Measurements from ENCODE around the gene TRIM27.
"Not testable (repeated sequence)": the region's sequence is repeated elsewhere in the genome, so short reads cannot be mapped to it uniquely, and the experiment has no call there.

The TRIM27 gene

DNA sequence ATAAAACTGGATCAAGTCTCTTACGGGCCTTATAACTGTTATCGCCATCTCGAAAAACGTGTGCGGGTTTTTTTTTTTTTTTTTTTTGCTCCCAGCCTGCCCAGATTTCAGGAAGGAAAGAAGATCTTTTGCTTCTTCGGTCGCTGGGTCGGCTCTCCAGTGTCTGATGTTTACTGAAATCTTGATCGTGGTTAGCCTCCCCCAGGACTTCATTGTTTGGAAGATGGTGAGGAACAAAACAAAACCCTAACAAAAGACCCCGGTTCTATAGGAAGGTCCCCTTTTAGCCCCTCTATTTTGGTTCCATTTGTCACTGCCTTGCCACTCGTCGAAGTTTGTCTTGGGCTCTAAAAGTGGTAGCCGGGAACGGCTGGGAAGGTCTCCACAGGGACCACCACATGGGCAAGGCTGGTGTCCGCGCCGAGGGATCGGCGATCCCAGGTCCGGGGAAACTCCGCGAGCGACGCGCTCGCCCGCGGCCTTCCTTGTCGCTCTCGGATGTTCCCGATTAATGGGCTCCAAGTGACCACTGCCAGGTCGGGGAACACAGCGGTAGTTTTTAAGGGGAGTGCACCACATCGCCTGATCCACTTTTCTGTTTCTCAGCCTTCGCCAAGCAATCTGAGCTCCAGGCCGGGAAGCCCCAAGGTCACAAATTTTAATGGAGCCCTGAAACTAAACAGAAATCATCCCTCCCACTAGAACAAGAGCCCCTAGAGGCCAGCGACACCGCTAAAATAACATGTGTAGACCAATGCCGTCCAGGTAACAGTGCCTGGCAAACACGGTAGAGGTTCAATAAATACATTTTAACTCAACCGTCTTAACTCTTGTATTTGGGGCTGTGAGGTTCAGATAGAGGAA lies 27.0 kb downstream of the TRIM27 start:
- DNase-seq (ENCODE audit: low spot score), result peak; percentile 68

GRCh38 chr6:28895131-28895812 lies 28.5 kb downstream of the TRIM27 start:
- DNase-seq (ENCODE audit: low spot score), result peak; percentile 95

- no peak for DNase-seq (ENCODE audit: low spot score)
Observed at GRCh38 chr6:28893172-28893799, 30.5 kb downstream of the TRIM27 start.

- no peak for DNase-seq (ENCODE audit: low spot score)
Observed at GRCh38 chr6:28892525-28892924, 31.3 kb downstream of the TRIM27 start.

GRCh38 chr6:28887796-28888496 lies 35.8 kb downstream of the TRIM27 start:
- no peak for DNase-seq (ENCODE audit: low spot score)

DNA sequence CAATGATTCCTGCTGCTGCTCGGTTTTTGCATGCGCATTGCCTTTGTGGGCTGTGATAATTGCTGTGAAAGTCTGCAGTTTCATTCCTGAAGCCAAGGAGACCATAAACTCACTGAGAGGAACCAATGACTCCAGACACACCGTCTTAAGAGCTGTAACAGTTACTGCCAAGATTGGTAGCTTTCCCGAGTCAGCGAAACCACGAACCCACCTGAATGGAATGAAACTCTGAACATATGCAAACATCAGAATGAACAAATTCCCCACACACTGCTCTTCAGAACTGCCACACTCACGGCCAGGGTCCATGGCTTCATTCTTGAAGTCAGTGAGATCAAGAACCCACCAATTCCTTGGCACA lies 37.7 kb downstream of the TRIM27 start:
- no peak for DNase-seq (ENCODE audit: low spot score)

DNA sequence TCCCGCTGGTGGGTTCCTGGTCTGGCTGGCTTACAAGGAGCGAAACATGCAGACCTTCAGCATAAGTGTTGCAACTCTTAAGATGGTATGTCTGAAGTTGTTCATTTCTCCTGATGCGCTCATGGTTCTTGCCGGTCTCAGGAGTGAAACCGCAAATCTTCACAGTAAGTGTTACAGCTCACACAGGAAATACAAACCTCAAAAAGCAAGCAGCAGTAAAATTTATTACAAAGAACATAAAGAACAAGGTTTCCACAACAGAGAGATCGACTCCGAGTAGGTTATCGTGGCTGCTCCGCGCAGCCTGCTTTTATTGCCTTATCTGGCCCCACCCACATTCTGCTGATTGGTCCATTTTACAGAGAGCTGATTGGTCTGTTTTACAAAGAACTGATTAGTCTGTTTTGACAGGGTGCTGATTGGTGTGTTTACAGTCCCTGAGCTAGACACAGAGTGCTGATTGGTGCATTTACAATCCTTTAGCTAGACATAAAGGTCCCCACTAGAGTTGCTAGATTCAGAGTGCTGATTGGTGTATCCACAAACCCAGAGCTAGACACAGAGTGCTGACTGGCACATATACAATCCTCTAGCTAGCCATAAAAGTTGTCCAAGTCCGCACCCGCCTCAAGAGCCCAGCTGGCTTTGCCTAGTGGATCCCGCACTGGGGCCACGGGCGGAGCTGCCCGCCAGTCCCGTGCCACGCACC lies 39.2 kb downstream of the TRIM27 start:
- DNase-seq (ENCODE audit: low spot score), result peak; percentile 85

GRCh38 chr6:28880894-28881780 lies 42.6 kb downstream of the TRIM27 start:
- peak; percentile 40 for DNase-seq (ENCODE audit: low spot score)

GRCh38 chr6:28880519-28880893 lies 43.3 kb downstream of the TRIM27 start:
- DNase-seq (ENCODE audit: low spot score), result no peak

DNA sequence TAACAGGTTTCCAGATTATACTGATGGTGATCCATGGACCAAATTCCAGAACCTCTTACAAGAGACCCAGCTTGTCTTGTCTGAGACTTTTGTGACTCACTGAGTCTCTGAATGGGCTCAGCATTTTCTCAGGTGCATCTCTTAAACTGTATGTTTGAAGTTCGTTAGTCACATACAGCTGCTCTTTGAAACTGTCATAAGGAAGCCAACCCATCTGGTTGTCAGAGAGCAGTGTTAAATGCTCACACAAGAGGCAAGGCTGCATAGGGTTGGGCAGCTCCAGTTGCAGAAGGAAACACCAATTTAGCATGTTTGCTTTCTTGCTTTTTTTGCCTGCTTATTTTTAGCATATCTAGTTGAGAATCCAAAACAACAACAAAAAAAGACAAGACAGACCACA lies 47.1 kb downstream of the TRIM27 start:
- no peak for DNase-seq (ENCODE audit: low spot score)

GRCh38 chr6:28875191-28875747 lies 48.5 kb downstream of the TRIM27 start:
- no peak for DNase-seq (ENCODE audit: low spot score)

- not testable (repeated sequence) for DNase-seq (ENCODE audit: low spot score)
Observed at GRCh38 chr6:28872157-28872817, 51.5 kb downstream of the TRIM27 start.

GRCh38 chr6:28871335-28872156 lies 52.2 kb downstream of the TRIM27 start:
- no peak for DNase-seq (ENCODE audit: low spot score)

DNA sequence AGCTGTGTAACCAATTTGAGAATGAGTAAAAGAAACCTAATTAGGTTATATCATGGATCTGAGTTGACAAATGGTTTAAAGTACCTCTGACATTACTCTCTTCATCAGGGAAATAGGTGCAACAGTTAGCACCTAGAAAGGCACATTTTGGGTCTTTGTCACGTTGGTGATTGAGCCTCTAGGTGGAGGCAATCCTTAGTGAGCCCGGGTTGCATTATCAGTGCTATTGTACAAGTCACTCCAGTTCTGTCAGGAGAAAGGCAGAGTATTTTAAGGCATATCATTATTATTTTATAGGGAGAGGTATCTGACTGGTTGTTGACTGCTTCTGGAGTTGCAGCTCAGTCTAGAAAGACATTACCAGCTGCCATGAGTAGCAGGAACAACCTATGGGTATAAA lies 54.9 kb downstream of the TRIM27 start:
- DNase-seq (ENCODE audit: low spot score), result no peak

DNA sequence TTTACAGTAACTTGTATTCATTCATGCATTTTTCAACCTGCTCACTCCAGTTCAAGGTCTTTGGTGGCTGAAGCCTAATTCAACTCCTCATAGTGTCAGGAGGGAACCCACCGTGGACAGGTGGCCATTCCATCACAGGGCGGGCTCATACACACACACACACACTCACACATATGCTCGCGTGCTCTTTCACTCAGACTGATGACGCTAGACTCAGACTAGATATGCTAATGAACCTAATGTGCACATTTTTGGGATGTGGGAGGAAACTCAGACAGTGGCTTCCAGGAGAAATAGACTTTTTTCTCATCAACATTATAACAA lies 56.7 kb downstream of the TRIM27 start:
- DNase-seq (ENCODE audit: low spot score), result peak; percentile 35

DNA sequence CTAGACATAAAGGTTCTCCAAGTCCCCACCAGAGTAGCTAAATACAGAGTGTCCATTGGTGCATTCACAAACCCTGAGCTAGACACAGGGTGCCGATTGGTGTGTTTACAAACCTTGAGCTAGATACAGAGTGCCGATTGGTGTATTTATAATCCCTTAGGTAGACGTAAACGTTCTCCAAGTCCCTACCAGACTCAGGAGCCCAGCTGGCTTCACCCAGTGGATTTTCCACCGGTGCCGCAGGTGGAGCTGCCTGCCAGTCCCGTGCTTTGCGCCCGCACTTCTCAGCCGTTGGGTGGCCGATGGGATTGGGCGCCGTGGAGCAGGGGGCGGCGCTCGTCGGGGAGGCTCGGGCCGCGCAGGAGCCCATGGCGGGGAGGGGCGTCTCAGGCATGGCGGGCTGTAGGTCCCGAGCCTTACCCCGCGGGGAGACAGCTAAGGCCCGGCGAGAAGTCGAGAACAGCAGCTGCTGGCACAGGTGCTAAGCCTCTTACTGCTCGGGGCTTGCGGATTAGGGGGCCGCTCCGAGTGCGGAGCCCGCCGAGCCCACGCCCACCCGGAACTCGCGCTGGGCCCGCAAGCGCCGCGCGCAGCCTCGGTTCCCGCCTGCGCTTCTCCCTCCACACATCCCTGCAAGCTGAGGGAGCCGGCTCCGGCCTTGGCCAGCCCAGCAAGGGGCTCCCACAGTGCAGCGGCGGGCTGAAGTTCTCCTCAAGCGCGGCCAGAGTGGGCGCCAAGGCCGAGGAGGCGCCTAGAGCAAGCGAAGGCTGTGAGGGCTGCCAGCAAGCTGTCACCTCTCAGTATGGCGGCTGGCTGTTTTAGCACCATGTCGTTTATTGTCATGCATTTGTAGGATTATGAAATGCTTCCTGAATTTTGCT lies 57.3 kb downstream of the TRIM27 start:
- peak; percentile 73 for DNase-seq (ENCODE audit: low spot score)

DNA sequence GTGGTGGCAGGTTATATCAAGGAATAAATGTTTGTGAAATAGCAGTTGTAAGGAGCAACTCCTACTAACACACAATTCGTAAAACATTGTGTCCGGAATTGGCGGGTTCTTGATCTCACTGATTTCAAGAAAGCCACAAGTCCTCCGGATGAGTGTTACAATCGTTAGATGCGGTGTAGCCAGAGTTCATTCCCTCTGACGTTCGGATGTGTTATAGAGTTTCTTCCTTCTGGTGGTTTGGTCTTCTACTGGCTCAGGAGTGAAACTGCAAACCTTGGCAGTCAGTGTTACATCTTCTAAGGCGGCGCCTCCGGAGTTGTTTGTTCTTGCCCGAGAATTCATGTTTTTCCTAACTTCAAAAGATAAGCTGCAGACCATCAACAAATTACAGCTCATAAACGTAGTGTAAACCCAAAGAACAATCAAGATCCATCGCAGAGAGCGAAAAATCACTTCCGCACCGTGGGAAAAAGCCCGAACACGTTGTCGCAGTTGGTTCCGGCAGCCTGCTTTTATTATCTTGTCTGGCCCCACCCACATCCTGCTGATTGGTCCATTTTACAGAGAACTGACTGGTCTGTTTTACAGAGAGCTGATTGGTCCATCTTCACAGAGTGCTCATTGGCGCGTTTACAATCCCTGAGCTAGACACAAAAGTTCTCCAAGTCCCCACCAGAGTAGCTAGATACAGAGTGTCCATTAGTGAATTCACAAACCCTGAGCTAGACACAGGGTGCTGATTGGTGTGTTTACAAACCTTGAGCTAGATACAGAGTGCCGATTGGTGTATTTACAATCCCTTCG lies 58.2 kb downstream of the TRIM27 start:
- no peak for DNase-seq (ENCODE audit: low spot score)
